Astrocyte of the hippocampus (primary cell): Measurements from ENCODE around the gene TGFBR3.
A peak's percentile ranks its signal among the peaks of the same experiment; 100 is the strongest.
"Not testable (repeated sequence)": the region's sequence is repeated elsewhere in the genome, so short reads cannot be mapped to it uniquely, and the experiment has no call there.

Source experiments
- DNase-seq: peaks from one replicate; pipeline ENCODE4 v3.0.0; 2011; ENCODE audit warnings: low read depth, low spot score

TGFBR3 gene

GRCh38 chr1:91851130-91852010 is 34.6 kb downstream of the TGFBR3 start:
- peak; percentile 57 for DNase-seq

- no peak for DNase-seq
Measured at GRCh38 chr1:91850708-91851107, 35.2 kb downstream of the TGFBR3 start.

- DNase-seq = no peak
Measured at GRCh38 chr1:91847851-91848250, 38.1 kb downstream of the TGFBR3 start.

- no peak for DNase-seq
Measured at GRCh38 chr1:91846639-91847013, 39.3 kb downstream of the TGFBR3 start.

- DNase-seq = peak; percentile 70
Measured at GRCh38 chr1:91846007-91846638, 39.8 kb downstream of the TGFBR3 start.

GRCh38 chr1:91844862-91845528 is 41.0 kb downstream of the TGFBR3 start:
- DNase-seq = peak; percentile 58

- no peak for DNase-seq
Measured at GRCh38 chr1:91843843-91844242, 42.1 kb downstream of the TGFBR3 start.

GRCh38 chr1:91842563-91842962 is 43.4 kb downstream of the TGFBR3 start:
- no peak for DNase-seq

- no peak for DNase-seq
Measured at GRCh38 chr1:91842056-91842455, 43.9 kb downstream of the TGFBR3 start.

GRCh38 chr1:91840276-91840675 is 45.7 kb downstream of the TGFBR3 start:
- not testable (repeated sequence) for DNase-seq

GRCh38 chr1:91836331-91837040 is 49.5 kb downstream of the TGFBR3 start:
- DNase-seq = no peak

- no peak for DNase-seq
Measured at GRCh38 chr1:91835087-91835521, 50.8 kb downstream of the TGFBR3 start.

- not testable (repeated sequence) for DNase-seq
Measured at GRCh38 chr1:91834549-91834948, 51.4 kb downstream of the TGFBR3 start.

GRCh38 chr1:91833946-91834345 is 52.0 kb downstream of the TGFBR3 start:
- no peak for DNase-seq

- DNase-seq = no peak
Measured at GRCh38 chr1:91831132-91831930, 54.6 kb downstream of the TGFBR3 start.

GRCh38 chr1:91830242-91831131 is 55.5 kb downstream of the TGFBR3 start:
- peak; percentile 76 for DNase-seq

- DNase-seq = no peak
Measured at GRCh38 chr1:91829293-91830153, 56.4 kb downstream of the TGFBR3 start.

- DNase-seq = no peak
Measured at GRCh38 chr1:91828583-91829281, 57.2 kb downstream of the TGFBR3 start.
